Left kidney (tissue), 2 donors: ENCODE data around the gene GDF11. TPM values are rescaled to one million over a fixed set of nuclear protein-coding genes. Genes with fewer than 3 reads are reported as not detected.
"Not testable (repeated sequence)": the region's sequence is repeated elsewhere in the genome, so short reads cannot be mapped to it uniquely, and the experiment has no call there.

Experiments
- DNase-seq: peaks from one replicate; pipeline ENCODE4 v3.0.0-alpha.2; 2013
- polyA plus RNA-seq: library from polyadenylated mRNA; unstranded; fragments of 120-200 nt; gene quantifications from one replicate; pipeline ENCODE4 v1.2.1, GENCODE V29; 2013; ENCODE audit not compliant: insufficient read length

The GDF11 gene
- polyA plus RNA-seq, 1 donor = 23.0 TPM

- DNase-seq = peak; percentile 93
These were observed 4.5 kb upstream of the GDF11 start for GRCh38 chr12:55738123-55739024.

DNA sequence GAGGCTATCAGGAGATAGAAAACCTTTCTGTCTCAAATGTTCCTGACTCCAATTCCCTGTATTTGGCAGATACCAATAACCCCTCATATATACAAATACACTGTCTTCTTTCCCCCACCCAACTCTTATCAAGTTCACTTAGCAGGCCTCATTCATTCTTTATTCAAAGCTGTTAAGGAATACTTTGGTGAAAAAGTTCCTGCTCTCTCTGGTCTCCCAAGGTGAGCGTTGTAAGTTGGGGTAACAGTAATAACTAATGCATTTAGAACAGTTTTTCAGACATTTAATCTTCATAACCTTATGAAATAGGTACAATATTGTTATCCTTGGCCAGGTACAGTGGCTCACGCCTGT is 3.9 kb upstream of the GDF11 start:
- no peak for DNase-seq

DNA sequence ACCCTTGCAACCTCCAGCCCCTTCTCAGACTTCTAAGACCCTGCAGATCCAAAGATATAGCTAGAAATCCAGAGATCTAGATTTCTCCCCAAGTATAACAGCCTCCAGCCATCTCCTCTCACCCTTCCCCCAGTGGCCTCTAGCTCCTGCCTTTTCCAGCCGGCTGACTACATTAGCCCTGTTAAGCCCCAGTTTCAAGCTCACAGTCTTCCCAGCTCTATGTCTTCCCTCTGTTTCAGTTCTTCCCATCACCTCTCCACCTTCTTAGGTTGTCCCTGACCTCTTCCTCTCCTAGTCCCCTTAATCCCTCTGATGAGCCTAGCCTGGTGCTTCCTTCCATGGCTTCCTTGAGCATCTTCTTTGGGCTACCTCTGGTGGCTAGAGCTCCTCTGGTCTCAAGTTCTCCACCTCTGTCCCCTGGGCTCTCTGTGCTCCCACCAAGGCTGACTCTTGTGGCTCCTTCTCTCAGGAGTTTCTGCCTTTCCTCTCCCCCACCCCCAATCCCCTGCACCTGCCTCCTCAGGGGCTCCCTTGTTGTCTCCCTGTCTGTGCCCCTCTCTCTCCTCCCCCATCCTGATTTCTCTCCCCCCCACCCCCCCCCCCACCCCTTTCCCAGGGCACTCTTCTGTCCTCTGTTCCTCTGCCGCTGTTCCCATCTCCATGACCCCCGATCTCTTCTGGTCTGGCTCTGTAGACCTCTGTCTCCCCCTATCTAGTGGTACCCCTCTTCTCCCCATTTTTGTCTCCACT is 816 bp upstream of the GDF11 start:
- no peak for DNase-seq

GRCh38 chr12:55743406-55744339 is 751 bp downstream of the GDF11 start:
- peak; percentile 60 for DNase-seq

GRCh38 chr12:55744340-55745030 is 1.6 kb downstream of the GDF11 start:
- no peak for DNase-seq

GRCh38 chr12:55745361-55746173 is 2.6 kb downstream of the GDF11 start:
- DNase-seq = peak; percentile 84

DNA sequence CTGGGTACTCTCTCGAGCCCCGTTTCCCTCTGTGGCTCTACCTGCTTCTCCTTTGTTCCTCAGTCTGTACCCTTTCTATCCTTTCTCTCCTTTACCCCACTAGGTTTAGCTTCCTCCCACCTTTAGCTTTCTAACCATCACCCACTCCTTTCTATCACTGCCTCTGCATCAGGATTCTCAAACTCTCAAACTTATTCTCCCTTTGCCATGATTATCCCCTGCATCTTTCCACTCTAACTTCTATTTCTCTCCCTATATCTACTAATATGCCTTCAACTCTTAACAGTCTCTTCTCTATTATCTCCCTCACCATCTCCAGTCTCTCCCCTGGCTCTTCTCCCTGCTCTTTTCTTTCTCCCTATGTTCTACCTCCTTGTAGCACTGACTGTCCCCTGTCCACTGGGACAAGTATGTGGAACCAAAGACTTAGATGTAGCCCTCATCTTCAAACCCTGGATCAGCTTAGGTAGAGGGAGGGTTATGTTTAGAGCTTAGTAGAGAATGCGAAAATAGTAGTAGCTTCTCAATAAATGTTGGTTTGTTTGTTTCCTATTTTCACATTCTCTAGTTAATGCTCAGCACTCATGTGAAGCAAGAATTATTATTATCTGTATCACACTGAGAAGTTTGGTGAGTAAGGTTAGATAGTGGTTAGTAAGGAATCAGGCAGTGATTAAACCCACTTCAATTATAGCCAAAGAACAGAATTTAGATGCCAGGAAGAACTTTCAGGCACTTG is 3.4 kb downstream of the GDF11 start:
- no peak for DNase-seq

DNA sequence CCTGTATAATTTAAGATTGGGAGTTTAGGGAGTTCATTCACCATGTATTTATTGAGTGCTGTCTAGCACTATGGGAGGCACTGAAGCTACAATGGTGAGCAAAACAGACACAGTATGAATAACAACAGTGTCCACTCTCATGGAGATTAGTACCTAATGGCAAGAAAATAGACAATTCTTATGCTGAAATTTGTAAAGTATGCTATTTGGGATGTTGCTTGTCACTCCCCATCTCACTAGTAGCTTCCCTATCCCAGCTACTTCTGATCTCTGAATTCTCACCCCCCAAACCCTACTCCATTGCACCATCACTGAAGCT is 4.0 kb downstream of the GDF11 start:
- DNase-seq = no peak

- DNase-seq = no peak
These were observed 5.5 kb downstream of the GDF11 start for GRCh38 chr12:55748230-55748993.

GRCh38 chr12:55755246-55755645 is 12.3 kb downstream of the GDF11 start:
- no peak for DNase-seq

GRCh38 chr12:55757701-55758100 is 14.8 kb downstream of the GDF11 start:
- DNase-seq = no peak

DNA sequence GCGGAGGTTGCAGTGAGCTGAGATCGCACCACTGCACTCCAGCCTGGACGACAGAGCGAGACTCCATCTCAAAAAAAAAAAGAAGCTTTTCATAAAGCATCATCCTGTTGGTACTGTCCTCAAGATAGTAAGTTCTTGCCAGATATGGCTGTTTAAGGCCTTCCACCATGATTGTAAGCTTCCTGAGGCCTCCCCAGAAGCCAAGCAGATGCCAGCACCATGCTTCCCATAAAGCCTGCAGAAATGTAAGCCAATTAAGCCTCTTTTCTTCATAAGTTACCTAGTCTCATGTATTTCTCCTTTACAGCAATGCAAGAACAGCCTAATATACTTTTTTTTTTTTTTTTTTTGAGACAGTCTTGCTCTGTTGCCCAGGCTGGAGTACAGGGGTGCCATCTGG is 15.7 kb downstream of the GDF11 start:
- not testable (repeated sequence) for DNase-seq

DNA sequence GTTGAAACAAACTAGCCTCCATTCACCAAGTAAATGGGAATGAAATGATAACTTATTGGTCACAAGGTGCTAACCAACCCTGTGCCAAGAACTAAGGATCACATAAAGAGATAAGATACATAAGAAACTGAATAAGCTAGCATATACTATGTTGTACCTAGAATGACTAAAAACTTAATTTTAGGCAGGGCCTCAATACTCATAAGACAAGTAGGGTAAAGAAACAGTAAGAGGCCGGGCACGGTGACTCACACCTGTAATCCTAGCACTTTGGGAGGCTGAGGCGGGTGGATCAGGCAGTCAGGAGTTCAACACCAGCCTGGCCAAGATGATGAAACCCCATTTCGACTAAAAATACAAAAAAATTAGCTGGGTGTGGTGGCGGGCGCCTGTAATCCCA is 17.7 kb downstream of the GDF11 start:
- DNase-seq = no peak

DNA sequence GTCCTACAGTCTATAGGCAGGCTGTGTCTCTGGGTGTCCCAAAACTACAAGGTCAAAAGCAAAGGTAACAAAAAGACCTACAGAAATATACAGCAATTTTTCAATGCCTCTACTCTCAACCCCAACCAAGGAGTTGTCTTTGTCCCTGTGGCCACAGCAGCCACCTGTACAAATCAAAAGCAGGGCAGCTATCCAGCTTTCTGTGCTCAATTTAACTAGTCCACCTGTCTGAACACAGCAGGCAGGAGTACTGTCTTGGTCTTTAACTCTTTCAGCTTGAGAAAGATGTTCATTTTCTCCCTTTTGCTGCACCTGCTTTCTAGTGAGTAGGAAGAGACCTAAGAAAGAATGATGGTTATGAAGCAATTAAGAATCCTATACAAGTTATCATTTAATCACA is 19.7 kb downstream of the GDF11 start:
- no peak for DNase-seq

- no peak for DNase-seq
These were observed 22.9 kb downstream of the GDF11 start for GRCh38 chr12:55765736-55766290.

DNA sequence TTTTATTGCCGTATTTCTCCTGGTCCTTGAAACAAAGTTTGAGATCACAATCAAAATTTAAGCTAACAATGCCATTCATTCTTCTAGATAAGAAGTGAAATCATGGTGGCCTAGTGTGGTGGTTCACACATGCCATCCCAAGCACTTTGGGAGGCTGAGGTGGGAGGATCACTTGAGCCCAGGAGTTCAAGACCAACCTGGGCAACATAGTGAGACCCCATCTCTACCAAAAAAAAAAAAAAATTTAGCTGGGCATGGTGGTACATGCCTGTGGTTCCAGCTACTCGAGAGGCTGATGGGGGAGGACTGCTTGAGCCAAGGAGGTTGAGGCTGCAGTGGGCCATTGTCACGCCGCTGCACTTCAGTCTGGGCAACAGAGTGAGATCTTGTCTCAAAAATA is 24.2 kb downstream of the GDF11 start:
- DNase-seq = no peak

DNA sequence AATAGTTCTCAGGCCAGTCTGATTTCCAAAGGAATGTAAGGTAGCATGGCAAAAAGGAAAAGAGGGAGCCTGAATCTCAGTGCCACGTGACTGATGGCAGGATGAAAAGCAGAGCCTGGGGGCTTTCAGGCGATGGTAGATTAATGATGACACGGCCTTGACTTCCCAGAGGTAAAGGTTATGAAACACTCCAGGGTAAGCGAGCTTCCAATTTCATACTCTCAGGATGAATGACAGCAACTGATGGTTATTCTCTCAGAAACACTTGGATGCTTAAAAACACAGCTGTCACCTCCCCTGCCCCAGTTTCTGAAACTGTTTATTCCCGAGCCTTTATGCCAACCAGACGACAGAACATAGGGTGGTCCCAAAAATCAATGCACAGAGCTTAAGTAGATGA is 28.8 kb downstream of the GDF11 start:
- DNase-seq = no peak

GRCh38 chr12:55777856-55778255 is 34.9 kb downstream of the GDF11 start:
- DNase-seq = no peak

GRCh38 chr12:55780685-55781084 is 37.8 kb downstream of the GDF11 start:
- no peak for DNase-seq
